Measurements from ENCODE around the gene HIC1.

HIC1 gene

DNA sequence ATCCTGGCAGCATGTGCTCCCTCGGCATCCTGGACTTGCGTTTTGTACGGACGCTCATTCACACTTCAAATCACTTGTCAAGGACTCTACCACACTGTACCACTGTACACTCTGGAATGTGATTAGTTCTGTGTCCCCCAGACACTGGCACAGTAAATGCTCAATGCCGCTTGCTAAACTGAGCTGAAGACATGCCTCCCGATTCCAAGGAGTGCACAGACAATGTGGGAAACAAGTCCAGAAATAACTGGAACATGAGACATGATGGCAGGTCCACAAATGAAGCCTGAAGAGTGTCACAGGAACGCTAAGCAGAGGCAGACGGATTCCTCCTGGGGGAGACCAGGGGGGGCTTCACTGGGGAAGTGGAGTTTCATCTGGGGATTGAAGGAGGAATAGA is 22.1 kb downstream of the HIC1 start:
- no peak for DNase-seq

DNA sequence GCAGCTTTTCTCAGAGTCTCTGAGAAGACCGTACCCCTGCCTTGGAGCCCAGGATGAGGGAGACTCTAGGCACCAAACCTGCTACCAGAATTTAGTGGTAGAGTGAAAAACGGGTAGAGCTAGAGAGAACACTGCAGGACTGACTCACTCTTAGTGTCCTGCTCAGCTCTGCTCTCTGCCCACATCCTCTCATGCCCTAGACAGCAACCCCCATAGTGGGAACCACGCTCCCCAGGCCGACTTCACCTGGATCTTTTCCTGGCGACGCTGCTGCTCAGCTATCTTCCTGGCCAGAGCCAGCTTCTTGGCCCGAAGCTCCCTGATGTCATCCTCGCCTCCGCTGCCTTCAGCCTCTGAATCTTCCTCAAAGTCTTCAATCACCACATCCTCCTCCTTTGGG is 26.7 kb downstream of the HIC1 start:
- no peak for DNase-seq

- no peak for DNase-seq
Observed at GRCh38 chr17:2082003-2082781, 27.3 kb downstream of the HIC1 start.

GRCh38 chr17:2083613-2084035 is 28.7 kb downstream of the HIC1 start:
- DNase-seq: no peak

- no peak for DNase-seq
Observed at GRCh38 chr17:2084036-2084765, 29.3 kb downstream of the HIC1 start.

GRCh38 chr17:2084766-2085647 is 30.1 kb downstream of the HIC1 start:
- DNase-seq: no peak

- no peak for DNase-seq
Observed at GRCh38 chr17:2085648-2085949, 30.7 kb downstream of the HIC1 start.

DNA sequence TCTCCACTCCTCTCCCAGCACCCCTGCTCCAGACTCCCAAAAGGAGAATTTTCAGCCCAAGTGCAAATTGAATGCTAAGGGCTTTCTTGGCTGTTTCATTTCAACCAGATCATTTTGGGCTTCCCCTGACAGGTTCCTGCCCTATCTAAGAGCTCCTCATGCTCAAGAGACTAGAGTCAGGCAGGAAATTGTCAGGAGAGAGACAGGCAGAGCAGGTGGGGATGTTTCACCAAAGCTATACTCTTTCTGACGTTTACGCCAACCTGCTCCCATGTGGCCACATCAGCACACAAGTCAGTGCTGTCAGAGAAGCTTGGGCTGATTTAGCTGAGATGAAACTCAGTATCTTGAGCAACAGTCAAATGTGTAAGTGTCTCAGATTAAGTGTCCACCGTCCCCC is 31.4 kb downstream of the HIC1 start:
- DNase-seq: no peak

DNA sequence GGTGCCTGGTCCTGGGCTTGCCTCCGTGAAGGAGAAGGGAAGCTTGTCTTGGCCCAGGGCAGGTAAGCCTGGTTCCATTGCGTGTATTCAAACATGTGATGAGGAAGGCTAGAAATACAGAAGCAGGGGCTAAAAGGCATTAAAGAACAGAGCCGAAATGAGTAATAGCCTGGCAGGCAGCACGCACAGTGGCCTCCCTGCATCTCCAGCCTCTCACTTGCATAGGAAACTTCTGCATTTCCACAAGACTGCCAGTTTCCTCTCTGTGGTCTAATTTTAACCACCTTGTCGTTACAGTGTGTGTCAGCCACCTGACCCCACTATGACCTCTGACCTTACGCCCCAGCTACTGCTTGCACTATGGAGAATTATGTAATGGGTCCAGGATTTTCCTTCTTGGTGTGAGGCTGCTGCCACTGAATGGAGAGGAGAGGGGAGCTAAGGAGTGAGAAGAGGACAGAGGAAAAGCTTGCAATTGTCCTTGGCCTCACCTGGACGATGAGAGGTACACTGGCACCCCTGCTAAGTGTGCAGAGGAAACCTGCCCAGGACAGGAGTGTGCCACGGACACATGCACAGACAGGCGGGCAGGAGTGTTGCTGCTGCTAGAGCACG is 32.8 kb downstream of the HIC1 start:
- DNase-seq: no peak

DNA sequence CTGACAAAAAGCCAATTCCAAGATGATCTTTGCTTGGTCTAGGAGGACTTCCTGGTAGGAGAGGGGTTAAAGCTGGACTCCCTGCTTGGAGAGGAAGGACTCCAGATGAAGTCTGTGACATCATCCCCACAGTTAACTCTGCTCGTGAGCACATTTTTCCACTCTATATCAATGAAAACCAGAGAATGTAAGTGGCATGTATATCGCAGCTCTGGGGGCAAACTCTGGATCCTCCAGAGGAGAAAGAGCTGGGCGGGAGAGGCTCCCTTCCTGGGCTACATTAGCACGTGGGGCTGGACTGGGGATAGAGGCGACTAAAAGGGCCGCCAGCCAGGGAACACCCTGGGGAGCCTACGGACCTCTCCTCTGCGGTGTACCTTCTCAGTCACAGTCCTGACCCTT is 34.1 kb downstream of the HIC1 start:
- no peak for DNase-seq

DNA sequence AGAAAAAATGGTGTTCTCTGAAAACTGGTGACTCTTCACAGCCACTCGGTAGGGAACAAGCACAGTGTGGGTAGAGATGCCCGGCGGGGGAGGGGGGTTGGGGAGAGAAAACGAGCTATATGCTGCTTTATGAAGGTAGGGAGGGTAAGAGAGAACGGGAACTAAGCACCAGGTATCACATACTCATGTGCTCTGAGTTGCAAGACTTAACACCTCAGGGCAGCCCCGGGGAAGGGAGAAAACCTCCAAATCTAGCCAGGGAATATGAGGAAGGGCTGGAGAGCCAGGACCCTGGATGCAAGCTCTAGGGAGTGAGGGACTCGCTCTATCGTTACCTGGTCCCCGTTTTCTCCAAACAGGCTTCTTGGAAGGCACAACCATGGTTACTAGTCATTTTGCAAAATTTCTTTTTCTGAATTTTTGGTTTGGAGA is 35.3 kb downstream of the HIC1 start:
- no peak for DNase-seq

GRCh38 chr17:2090804-2091534 is 36.1 kb downstream of the HIC1 start:
- no peak for DNase-seq

DNA sequence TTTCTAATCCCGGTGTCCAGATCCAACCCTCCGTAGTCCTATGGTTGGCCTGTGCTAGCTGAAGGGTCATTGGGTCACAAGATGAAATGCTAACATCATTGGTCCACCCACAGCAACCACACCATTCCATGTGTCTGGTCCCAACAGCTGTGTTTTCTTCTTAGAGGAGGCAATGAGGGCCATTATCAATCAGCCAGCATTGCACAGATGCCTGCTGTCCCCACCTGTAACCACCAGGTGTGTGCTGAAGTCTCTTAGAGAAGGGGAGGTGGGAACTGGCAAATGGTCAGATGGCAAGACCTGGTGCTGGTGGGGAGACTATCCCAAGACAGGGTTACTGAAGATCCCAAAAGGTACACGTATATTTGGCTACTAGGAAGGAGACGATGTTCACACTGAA is 37.4 kb downstream of the HIC1 start:
- DNase-seq: no peak

DNA sequence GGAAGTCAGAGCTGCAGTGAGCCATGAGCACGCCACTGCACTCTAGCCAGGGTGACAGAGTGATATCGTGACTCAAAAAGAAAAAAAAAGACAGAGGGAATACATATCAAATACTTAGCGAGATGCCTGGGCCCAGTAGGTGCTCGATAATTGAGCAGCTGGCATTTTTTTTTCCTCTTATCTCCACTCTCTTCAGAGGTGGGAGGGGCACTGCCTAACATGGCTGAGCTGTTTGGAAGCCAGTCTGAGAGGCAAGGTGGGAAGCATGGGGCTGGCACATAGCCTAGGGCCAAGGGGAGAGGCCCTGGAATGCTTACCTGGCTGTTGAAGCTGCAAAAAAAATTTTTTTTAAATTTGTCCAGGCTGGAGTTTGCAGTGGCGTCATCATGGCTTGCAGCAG is 38.4 kb downstream of the HIC1 start:
- DNase-seq: peak; percentile 58

DNA sequence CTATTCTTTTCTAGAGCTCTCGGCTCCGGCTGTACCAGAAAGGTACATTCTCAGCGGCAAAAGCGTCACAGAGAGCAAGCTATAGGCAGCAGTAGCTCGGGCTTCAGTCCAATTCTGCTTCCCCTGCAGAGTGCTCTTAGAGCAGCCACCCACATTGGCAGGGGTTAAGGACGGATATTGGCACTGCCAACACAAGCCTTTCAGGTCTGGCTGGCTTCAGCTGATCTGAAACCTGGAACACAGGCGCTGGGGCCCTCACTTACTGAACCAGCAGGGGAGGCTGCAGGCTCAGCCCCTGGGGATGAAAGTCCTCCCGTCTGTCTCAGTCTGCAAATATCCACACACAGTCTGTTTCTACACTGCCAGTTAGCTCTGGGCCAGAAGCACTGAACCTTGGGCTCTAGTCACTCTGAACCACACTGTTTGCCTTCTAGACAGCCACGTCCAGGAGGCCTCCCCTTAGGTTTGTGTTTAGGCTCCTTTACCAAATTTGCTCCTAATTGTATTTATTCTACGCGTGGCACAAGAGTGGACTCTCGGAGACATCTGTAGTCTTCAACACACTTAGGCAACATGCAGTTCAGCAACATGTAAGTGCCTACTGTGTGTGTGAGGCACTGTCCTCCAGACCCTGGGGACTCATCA is 40.1 kb downstream of the HIC1 start:
- peak; percentile 32 for DNase-seq

DNA sequence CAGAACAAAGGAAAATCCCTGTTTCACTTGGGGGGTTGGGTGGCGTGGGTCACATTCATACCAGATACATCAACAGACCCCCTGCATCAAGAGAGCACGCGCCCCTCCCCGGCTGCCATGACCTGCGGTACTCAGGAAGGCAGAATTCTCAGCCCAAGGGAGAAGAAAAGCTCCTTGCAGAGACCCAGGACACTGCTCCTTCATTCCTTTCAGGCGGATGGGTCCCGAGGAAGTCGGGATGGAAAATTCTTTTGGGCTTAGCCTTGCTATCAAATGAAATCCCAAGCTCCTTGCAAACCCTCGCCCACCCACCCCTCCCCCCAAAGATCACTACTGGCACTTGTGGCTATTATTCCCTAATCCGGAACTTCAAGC is 40.6 kb downstream of the HIC1 start:
- no peak for DNase-seq

- peak; percentile 68 for DNase-seq
Observed at GRCh38 chr17:2101448-2102257, 46.8 kb downstream of the HIC1 start.

GRCh38 chr17:2102931-2103809 is 48.3 kb downstream of the HIC1 start:
- no peak for DNase-seq

DNA sequence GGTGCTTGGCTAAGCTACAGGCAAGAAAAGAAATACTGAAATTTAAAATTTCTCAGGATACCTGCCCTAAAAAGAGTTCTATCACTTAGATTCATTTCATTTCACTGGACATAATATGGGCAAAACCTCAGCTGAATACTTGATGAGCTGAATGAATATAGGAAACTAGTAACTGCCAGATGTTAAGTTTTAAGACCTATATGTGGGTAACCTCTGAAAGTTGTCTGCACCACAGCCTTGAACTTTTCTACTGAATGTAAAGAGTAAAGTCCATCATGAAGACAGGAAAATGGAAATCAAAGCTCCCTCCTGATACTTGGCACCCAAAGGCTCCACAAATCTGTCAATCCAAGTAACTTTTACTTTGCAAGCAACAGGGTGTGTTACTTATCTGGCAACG is 50.8 kb downstream of the HIC1 start:
- no peak for DNase-seq

DNA sequence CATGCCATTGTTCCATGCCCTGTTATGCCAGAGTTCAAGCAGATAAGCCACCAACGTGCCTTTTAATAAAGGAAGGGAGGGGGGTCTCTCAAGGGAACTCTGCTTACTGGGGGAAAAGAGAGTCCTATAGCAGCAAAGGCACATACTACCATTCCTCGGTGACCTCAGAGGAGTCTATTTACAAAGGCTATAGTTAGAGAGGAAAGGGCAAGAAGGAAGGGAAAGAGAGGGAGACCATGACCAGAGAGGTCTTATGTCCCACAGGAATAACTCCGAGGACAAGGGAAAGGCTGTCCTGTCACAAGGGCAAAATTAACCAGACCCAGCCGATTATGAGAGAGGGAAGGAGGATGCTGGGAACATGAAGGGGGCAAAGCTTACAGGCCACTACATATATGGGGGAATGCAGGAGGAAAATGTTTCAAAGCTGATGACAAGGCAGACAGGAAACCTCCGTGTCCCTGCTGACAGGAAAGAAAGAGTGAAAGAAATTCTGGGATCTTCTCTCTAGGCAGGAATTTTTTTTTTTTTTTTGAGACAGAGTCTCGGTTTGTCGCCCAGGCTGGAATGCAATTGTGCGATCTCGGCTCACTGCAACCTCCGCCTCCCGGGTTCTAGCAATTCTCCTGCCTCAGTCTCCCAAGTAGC is 51.5 kb downstream of the HIC1 start:
- no peak for DNase-seq

Data from NCI-H2171 treated with DMSO at 0.1 percent for 48 hours (cell line).